ENCODE results near the gene GLTPD2. TPM values are rescaled to one million over a fixed set of nuclear protein-coding genes. Genes with fewer than 3 reads are reported as not detected.

Gene GLTPD2
- total and polyA plus RNA-seq, 10 of the 15 experiments (the other 5 are each of a cell fraction or from before 2014, with no cell fraction given) = 0.16 to 0.34 TPM; not detected in 8

GRCh38 chr17:4833178-4833940, 44.6 kb downstream of the GLTPD2 start, which contains the start of gene MINK1 (continued):
- TF ChIP-seq RELA (IDR thresholded peaks at IDR 0.05; ENCODE audit: borderline replicate concordance, partially characterized antibody) (no peak), IKZF1 (conservative IDR thresholded peaks at IDR 0.05) (peak; percentile 95), RCOR1 (conservative IDR thresholded peaks at IDR 0.05; ENCODE audit: low read depth, low read length) (0 out of 2 replicates have a peak, but pooled peaks have one; percentile 52), CHD2 (IDR thresholded peaks at IDR 0.05; ENCODE audit: borderline replicate concordance, low read depth, low read length) (peak; percentile 93), POLR2AphosphoS5 (IDR thresholded peaks at IDR 0.05; ENCODE audit: low read length) (peak; percentile 40; the same call in 1 of the 2 replicates), CEBPB (IDR thresholded peaks at IDR 0.05; ENCODE audit: borderline replicate concordance in 1 of 2, low read depth in 2 of 2, low read length in 2 of 2) (no peak), POLR2A (IDR thresholded peaks at IDR 0.05; ENCODE audit: low read depth, low read length) (peak; percentile 81), CBX3 (IDR thresholded peaks at IDR 0.05; ENCODE audit: borderline replicate concordance, low read depth) (no peak), TARDBP (IDR thresholded peaks at IDR 0.05; ENCODE audit: borderline replicate concordance) (no peak), GATAD2B (conservative IDR thresholded peaks at IDR 0.05; ENCODE audit: low read depth) (peak; percentile 54), FOXM1 (IDR thresholded peaks at IDR 0.05; ENCODE audit: low read depth, low read length) (no peak), SMARCA5 (IDR thresholded peaks at IDR 0.05) (peak; percentile 81; the same call in 1 of the 2 replicates), ZNF24 (IDR thresholded peaks at IDR 0.05) (no peak), USF1 (IDR thresholded peaks at IDR 0.05; ENCODE audit: borderline replicate concordance, extremely low read length, insufficient read depth, low read depth, low read length) (no peak), POU2F2 (IDR thresholded peaks at IDR 0.05; ENCODE audit: borderline replicate concordance, low read depth, low read length) (no peak), HDAC2 (IDR thresholded peaks at IDR 0.05) (no peak), CBFB (IDR thresholded peaks at IDR 0.05; ENCODE audit: low read depth) (no peak), CBX5 (IDR thresholded peaks at IDR 0.05; ENCODE audit: low read depth) (no peak)
- TF ChIP-seq, protein P1, sequence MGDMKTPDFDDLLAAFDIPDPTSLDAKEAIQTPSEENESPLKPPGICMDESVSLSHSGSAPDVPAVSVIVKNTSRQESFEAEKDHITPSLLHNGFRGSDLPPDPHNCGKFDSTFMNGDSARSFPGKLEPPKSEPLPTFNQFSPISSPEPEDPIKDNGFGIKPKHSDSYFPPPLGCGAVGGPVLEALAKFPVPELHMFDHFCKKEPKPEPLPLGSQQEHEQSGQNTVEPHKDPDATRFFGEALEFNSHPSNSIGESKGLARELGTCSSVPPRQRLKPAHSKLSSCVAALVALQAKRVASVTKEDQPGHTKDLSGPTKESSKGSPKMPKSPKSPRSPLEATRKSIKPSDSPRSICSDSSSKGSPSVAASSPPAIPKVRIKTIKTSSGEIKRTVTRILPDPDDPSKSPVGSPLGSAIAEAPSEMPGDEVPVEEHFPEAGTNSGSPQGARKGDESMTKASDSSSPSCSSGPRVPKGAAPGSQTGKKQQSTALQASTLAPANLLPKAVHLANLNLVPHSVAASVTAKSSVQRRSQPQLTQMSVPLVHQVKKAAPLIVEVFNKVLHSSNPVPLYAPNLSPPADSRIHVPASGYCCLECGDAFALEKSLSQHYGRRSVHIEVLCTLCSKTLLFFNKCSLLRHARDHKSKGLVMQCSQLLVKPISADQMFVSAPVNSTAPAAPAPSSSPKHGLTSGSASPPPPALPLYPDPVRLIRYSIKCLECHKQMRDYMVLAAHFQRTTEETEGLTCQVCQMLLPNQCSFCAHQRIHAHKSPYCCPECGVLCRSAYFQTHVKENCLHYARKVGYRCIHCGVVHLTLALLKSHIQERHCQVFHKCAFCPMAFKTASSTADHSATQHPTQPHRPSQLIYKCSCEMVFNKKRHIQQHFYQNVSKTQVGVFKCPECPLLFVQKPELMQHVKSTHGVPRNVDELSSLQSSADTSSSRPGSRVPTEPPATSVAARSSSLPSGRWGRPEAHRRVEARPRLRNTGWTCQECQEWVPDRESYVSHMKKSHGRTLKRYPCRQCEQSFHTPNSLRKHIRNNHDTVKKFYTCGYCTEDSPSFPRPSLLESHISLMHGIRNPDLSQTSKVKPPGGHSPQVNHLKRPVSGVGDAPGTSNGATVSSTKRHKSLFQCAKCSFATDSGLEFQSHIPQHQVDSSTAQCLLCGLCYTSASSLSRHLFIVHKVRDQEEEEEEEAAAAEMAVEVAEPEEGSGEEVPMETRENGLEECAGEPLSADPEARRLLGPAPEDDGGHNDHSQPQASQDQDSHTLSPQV (IDR thresholded peaks at IDR 0.05) = no peak
- TF ChIP-seq, protein P2, sequence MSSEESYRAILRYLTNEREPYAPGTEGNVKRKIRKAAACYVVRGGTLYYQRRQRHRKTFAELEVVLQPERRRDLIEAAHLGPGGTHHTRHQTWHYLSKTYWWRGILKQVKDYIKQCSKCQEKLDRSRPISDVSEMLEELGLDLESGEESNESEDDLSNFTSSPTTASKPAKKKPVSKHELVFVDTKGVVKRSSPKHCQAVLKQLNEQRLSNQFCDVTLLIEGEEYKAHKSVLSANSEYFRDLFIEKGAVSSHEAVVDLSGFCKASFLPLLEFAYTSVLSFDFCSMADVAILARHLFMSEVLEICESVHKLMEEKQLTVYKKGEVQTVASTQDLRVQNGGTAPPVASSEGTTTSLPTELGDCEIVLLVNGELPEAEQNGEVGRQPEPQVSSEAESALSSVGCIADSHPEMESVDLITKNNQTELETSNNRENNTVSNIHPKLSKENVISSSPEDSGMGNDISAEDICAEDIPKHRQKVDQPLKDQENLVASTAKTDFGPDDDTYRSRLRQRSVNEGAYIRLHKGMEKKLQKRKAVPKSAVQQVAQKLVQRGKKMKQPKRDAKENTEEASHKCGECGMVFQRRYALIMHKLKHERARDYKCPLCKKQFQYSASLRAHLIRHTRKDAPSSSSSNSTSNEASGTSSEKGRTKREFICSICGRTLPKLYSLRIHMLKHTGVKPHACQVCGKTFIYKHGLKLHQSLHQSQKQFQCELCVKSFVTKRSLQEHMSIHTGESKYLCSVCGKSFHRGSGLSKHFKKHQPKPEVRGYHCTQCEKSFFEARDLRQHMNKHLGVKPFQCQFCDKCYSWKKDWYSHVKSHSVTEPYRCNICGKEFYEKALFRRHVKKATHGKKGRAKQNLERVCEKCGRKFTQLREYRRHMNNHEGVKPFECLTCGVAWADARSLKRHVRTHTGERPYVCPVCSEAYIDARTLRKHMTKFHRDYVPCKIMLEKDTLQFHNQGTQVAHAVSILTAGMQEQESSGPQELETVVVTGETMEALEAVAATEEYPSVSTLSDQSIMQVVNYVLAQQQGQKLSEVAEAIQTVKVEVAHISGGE (CRISPR knock-in tag; IDR thresholded peaks at IDR 0.05) = no peak
